Measurements from ENCODE around the gene RRAGD. TPM values are rescaled to one million over a fixed set of nuclear protein-coding genes. Genes with fewer than 3 reads are reported as not detected.
A peak's percentile ranks its signal among the peaks of the same experiment; 100 is the strongest.

Gene RRAGD
- total RNA-seq, 4 donors from 2014 or later, result 0.53 to 5.0 (median 2.9) TPM

DNA sequence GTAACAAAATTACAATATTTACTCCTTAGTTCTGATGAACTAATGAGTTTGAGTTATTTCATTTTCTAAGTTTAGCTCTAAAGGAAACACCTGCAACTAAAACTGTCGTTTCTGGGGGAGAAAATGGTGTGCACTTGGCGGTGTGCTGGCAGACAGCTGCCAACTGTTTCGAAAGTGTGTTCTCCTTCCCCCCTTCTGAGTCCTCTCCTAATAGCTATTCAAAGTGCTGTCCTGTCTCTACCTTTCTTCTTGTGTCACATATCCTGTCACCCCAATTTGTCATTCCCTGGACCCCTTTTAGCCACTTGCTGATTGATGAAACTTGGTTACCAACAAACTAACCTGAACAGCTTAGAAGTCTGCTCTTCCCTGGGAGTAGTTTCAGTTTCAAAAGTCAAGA is 54.7 kb downstream of the RRAGD start:
- H3K4me3 ChIP-seq, result peak overlapping the region in 3 of 4 donors; percentile 5 to 30 (median 21)
- no peaks in the 10 kb centered on the region for H3K36me3 ChIP-seq
- H3K27ac ChIP-seq, result peak overlapping the region in 3 of 4 donors; percentile 49 to 73 (median 55)
- no peaks in the 10 kb centered on the region for H3K4me1 ChIP-seq
- H3K9me3 ChIP-seq, result no peaks in the 10 kb centered on the region
- DNase-seq, result peak in 2 of 3 donors; percentile 47 to 72
- TF ChIP-seq POLR2A (IDR thresholded peaks at IDR 0.05), result no peak
- TF ChIP-seq, protein P1, sequence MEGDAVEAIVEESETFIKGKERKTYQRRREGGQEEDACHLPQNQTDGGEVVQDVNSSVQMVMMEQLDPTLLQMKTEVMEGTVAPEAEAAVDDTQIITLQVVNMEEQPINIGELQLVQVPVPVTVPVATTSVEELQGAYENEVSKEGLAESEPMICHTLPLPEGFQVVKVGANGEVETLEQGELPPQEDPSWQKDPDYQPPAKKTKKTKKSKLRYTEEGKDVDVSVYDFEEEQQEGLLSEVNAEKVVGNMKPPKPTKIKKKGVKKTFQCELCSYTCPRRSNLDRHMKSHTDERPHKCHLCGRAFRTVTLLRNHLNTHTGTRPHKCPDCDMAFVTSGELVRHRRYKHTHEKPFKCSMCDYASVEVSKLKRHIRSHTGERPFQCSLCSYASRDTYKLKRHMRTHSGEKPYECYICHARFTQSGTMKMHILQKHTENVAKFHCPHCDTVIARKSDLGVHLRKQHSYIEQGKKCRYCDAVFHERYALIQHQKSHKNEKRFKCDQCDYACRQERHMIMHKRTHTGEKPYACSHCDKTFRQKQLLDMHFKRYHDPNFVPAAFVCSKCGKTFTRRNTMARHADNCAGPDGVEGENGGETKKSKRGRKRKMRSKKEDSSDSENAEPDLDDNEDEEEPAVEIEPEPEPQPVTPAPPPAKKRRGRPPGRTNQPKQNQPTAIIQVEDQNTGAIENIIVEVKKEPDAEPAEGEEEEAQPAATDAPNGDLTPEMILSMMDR (IDR thresholded peaks at IDR 0.05), result no peak
- H3K27me3 ChIP-seq, result no peaks in the 10 kb centered on the region

DNA sequence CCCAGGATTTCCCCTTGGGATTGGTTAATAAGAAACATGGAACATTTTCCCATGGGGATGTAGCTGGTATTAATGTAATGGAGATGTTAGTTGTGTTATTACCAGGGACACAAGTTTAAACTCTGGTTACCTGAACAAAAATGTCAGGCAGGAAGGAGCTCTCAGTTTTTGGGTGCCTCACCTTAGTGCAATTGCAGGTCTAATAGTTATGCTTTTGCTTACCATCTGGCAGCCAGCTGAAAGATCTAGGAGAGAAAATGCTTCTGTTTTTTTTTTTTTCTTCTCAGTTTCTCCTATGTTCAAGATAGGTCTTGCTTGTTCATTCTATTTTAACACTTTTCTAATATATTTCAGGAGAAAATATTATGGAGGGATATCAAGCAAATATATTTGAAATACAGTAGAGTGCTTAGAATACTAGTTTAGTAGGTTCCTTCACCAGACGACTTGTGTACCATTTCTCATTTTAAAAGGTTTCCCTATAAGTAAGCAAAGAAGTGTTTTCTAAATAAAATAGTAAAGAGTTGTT is 55.4 kb downstream of the RRAGD start:
- Histone ChIP-seq H3K36me3 (no peaks in the 10 kb centered on the region), H3K27me3 (no peaks in the 10 kb centered on the region), H3K27ac (peak overlapping the region in 3 of 4 donors; percentile 11 to 73 (median 55)), H3K9me3 (no peaks in the 10 kb centered on the region), H3K4me3 (no peak overlapping the region), H3K4me1 (peaks cover 0 to under 1% (median 0%) of the 10 kb centered on the region in 4 donors)
- no peak for TF ChIP-seq POLR2A (IDR thresholded peaks at IDR 0.05)
- TF ChIP-seq, protein P1 (IDR thresholded peaks at IDR 0.05), result no peak
- no peak for DNase-seq

- Histone ChIP-seq H3K36me3 (no peaks in the 10 kb centered on the region), H3K27ac (peak overlapping the region in 1 of 4 donors; percentile 73), H3K4me3 (no peak overlapping the region), H3K4me1 (peaks cover 0 to 9% (median 1%) of the 10 kb centered on the region in 4 donors), H3K9me3 (no peaks in the 10 kb centered on the region), H3K27me3 (no peaks in the 10 kb centered on the region)
- no peak for TF ChIP-seq POLR2A (IDR thresholded peaks at IDR 0.05)
- TF ChIP-seq, protein P1 (IDR thresholded peaks at IDR 0.05), result no peak
- DNase-seq, result no peak
Observed at GRCh38 chr6:89355511-89356194, 56.4 kb downstream of the RRAGD start.

- DNase-seq, result no peak
- H3K36me3 ChIP-seq, result no peaks in the 10 kb centered on the region
- H3K27ac ChIP-seq, result peak overlapping the region in 3 of 4 donors; percentile 95 to 99 (median 98)
- H3K4me1 ChIP-seq, result peaks cover 0 to 27% (median 8%) of the 10 kb centered on the region in 4 donors
- H3K4me3 ChIP-seq, result peak overlapping the region in 2 of 4 donors; percentile 68 to 91
- H3K9me3 ChIP-seq, result no peaks in the 10 kb centered on the region
- TF ChIP-seq, protein P1 (IDR thresholded peaks at IDR 0.05), result no peak
- TF ChIP-seq POLR2A (IDR thresholded peaks at IDR 0.05), result no peak
- no peaks in the 10 kb centered on the region for H3K27me3 ChIP-seq
Observed at GRCh38 chr6:89353702-89354392, 58.2 kb downstream of the RRAGD start.

GRCh38 chr6:89353118-89353556 is 58.9 kb downstream of the RRAGD start:
- TF ChIP-seq, protein P1 (IDR thresholded peaks at IDR 0.05), result no peak
- TF ChIP-seq POLR2A (IDR thresholded peaks at IDR 0.05), result no peak
- peaks cover 0 to 32% (median 11%) of the 10 kb centered on the region in 4 donors for H3K4me1 ChIP-seq

More at GRCh38 chr6:89353118-89353556, 58.9 kb downstream of the RRAGD start:
- DNase-seq, result no peak
- Histone ChIP-seq H3K4me3 (peak overlapping the region; percentile 68 to 98 (median 84)), H3K27me3 (no peaks in the 10 kb centered on the region), H3K36me3 (no peaks in the 10 kb centered on the region), H3K27ac (peak overlapping the region; percentile 95 to 99 (median 98)), H3K9me3 (no peaks in the 10 kb centered on the region)

Data from Peyer's patch (tissue), 4 donors.